HEK293 (cell line): ENCODE data around the gene MAP3K5.

Experiments used
- CTCF ChIA-PET: fragments of 350-600 bp; formaldehyde crosslinking; extraction: SDS; loops from one replicate; lab custom pipeline; 2021; ENCODE audit warnings: antibody characterized with exemption; lab: Yijun Ruan, JAX
- POLR2A ChIA-PET: fragments of 300-600 bp; formaldehyde crosslinking; extraction: SDS; loops from one replicate; lab custom pipeline; 2020; ENCODE audit warnings: antibody characterized with exemption, inconsistent platforms; lab: Yijun Ruan, JAX
- H3K27ac ChIP-seq: fragments of 200-500 bp; sonication (Bioruptor generic); 2 replicates; pipeline ENCODE4 v1.5.1; 2014; ENCODE audit warnings: low read depth, low read length, control low read depth, inconsistent platforms; ENCODE audit errors: extremely low read depth
- H3K36me3 ChIP-seq, 2 experiments: fragments of 200-500 bp in 1 of 2; sonication (Bioruptor generic) in 1 of 2; 1 replicate in 1 of 2; 2 replicates in 1 of 2; pipeline ENCODE4 v1.5.1; 2014 to 2017; ENCODE audit warnings: inconsistent platforms in 2 of 2, low read length in 2 of 2; ENCODE audit not compliant: control insufficient read depth in 2 of 2, insufficient read depth in 1 of 2
- H3K4me1 ChIP-seq: fragments of 200-500 bp; sonication (Bioruptor generic); 2 replicates; pipeline ENCODE4 v1.5.1; 2014; ENCODE audit warnings: mild to moderate bottlenecking, low read length, inconsistent platforms; ENCODE audit not compliant: control insufficient read depth, insufficient read depth
- H3K4me3 ChIP-seq: 2 replicates; pipeline ENCODE4 v1.5.1; 2011; ENCODE audit warnings: low read depth, mild to moderate bottlenecking, control low read depth, low read length, moderate library complexity
- H3K9me3 ChIP-seq: fragments of 200-500 bp; sonication (Bioruptor generic); 2 replicates; pipeline ENCODE4 v1.5.1; 2014; ENCODE audit warnings: low read depth, low read length, inconsistent platforms; ENCODE audit not compliant: control insufficient read depth, insufficient read depth
- BCL11A ChIP-seq: fragments of 450-650 bp; formaldehyde crosslinking; IDR thresholded peaks from 2 replicates; pipeline ENCODE4 v1.5.1; 2016; ENCODE audit warnings: low read depth, missing biosample characterization, missing genetic modification characterization
- PRDM6 ChIP-seq: fragments of 450-650 bp; formaldehyde crosslinking; IDR thresholded peaks from 2 replicates; pipeline ENCODE4 v1.5.1; 2017; ENCODE audit warnings: missing biosample characterization, missing genetic modification characterization
- TRIM28 ChIP-seq: IDR thresholded peaks from 2 replicates; pipeline ENCODE4 v1.6.1; 2011; ENCODE audit warnings: low read length, control low read depth, borderline replicate concordance
- ZBTB10 ChIP-seq: fragments of 450-650 bp; formaldehyde crosslinking; IDR thresholded peaks from 2 replicates; pipeline ENCODE4 v1.5.1; 2016; ENCODE audit warnings: missing biosample characterization, missing genetic modification characterization
- ZBTB11 ChIP-seq: fragments of 450-650 bp; formaldehyde crosslinking; conservative IDR thresholded peaks from 2 replicates; pipeline ENCODE4 v1.5.1; 2016; ENCODE audit warnings: low read depth, missing biosample characterization, missing genetic modification characterization
- ZBTB6 ChIP-seq: fragments of 450-650 bp; formaldehyde crosslinking; IDR thresholded peaks from 2 replicates; pipeline ENCODE4 v1.5.1; 2017; ENCODE audit warnings: missing biosample characterization, missing genetic modification characterization
- ZFHX2 ChIP-seq: fragments of 450-650 bp; formaldehyde crosslinking; conservative IDR thresholded peaks from 2 replicates; pipeline ENCODE4 v1.5.1; 2016; ENCODE audit warnings: missing biosample characterization, missing genetic modification characterization
- ZNF184 ChIP-seq: fragments of 450-650 bp; IDR thresholded peaks from 2 replicates; pipeline ENCODE4 v1.5.1; 2018; ENCODE audit warnings: missing biosample characterization, mild to moderate bottlenecking, missing genetic modification characterization
- ZNF449 ChIP-seq: fragments of 450-650 bp; formaldehyde crosslinking; IDR thresholded peaks from 2 replicates; pipeline ENCODE4 v1.5.1; 2017; ENCODE audit warnings: missing biosample characterization, mild to moderate bottlenecking, missing genetic modification characterization, moderate library complexity
- ZNF707 ChIP-seq: fragments of 450-650 bp; formaldehyde crosslinking; IDR thresholded peaks from 2 replicates; pipeline ENCODE4 v1.5.1; 2016; ENCODE audit warnings: missing biosample characterization, missing genetic modification characterization

MAP3K5 gene

GRCh38 chr6:136783021-136783420 lies 9.3 kb downstream of the MAP3K5 start (continued):
- TF ChIP-seq ZBTB11 (tag by site-specific recombination) (no peak), BCL11A (tag by site-specific recombination) (no peak), ZBTB10 (no peak), ZBTB6 (tag by site-specific recombination) (no peak), ZNF707 (tag by site-specific recombination) (no peak)

- Histone ChIP-seq H3K9me3 (no peaks in the 10 kb centered on the region), H3K4me1 (peaks cover 7% of the 10 kb centered on the region), H3K36me3 (no peaks in the 10 kb centered on the region), H3K27ac (no peak overlapping the region), H3K4me3 (no peak overlapping the region)
- TF ChIP-seq ZNF184, result 0 out of 2 replicates have a peak, but pooled peaks have one; percentile 24
- no peak for TF ChIP-seq PRDM6 (tag by site-specific recombination)
- ChIA-PET CTCF (interaction anchor here (0.5 to 1.8 kb wide), 4 partner anchors 10 to 1225 kb away, joined by 3 to 8 read pairs (median 3); partner anchors contain the start of gene MAP3K5), POLR2A (interaction anchor here (0.7 to 2.5 kb wide), 2 partner anchors 10 to 147 kb away, joined by 5 to 10 read pairs; partner anchors contain the start of gene MAP3K5)
Observed at GRCh38 chr6:136782021-136782770, 10.1 kb downstream of the MAP3K5 start.

- Histone ChIP-seq H3K36me3 (no peaks in the 10 kb centered on the region), H3K27ac (no peak overlapping the region), H3K4me3 (no peak overlapping the region), H3K9me3 (no peaks in the 10 kb centered on the region), H3K4me1 (peaks cover 7% of the 10 kb centered on the region)
- POLR2A ChIA-PET, result interaction anchor here (2.5 kb wide), 1 partner anchor 11 kb away, joined by 10 read pairs; the partner anchor contains the start of gene MAP3K5
- CTCF ChIA-PET, result interaction anchor here (0.7 to 1.3 kb wide), 2 partner anchors 11 to 156 kb away, joined by 3 to 7 read pairs; partner anchors contain the start of gene MAP3K5
- TF ChIP-seq TRIM28, result no peak
- TF ChIP-seq ZNF449 (tag by site-specific recombination), result 0 out of 2 replicates have a peak, but pooled peaks have one; percentile 24
- no peak for TF ChIP-seq ZFHX2 (tag by site-specific recombination)
Observed at GRCh38 chr6:136780972-136781371, 11.3 kb downstream of the MAP3K5 start.
